ENCODE results near the gene LPCAT3.

LPCAT3 gene

GRCh38 chr12:6944381-6945186, 73.7 kb downstream of the LPCAT3 start:
- Histone ChIP-seq H2AFZ (ENCODE audit: low read length) (peak overlapping the region; percentile 85), H2BK12ac (ENCODE audit: low read length) (peak overlapping the region; percentile 75), H3K9ac (ENCODE audit: low read depth, low read length, poor library complexity) (peak overlapping the region; percentile 97), H4K91ac (ENCODE audit: low read depth, low read length, poor library complexity) (peak overlapping the region; percentile 100), H3K4ac (ENCODE audit: low read length) (peak overlapping the region; percentile 91), H2AK5ac (ENCODE audit: low read depth, low read length) (peak overlapping the region; percentile 94), H2BK120ac (ENCODE audit: low read depth, low read length) (peak overlapping the region; percentile 19), H4K8ac (ENCODE audit: low read depth, low read length) (peak overlapping the region; percentile 99), H3K4me3 (ENCODE audit: low read length in 2 of 2) (peak overlapping the region; percentile 86 to 92), H3K23ac (ENCODE audit: low read depth, low read length, poor library complexity) (peak overlapping the region; percentile 95), H3K14ac (ENCODE audit: low read length) (peak overlapping the region; percentile 79), H2BK15ac (ENCODE audit: low read length) (peak overlapping the region; percentile 26), H3K9me3 (replicated peaks in 1 of 2; ENCODE audit: control insufficient read depth in 2 of 2, insufficient read depth in 1 of 2, low read depth in 1 of 2, low read length in 2 of 2) (no peaks in the 10 kb centered on the region), H3K27me3 (ENCODE audit: control insufficient read depth in 3 of 3, insufficient read depth in 3 of 3, low read depth in 1 of 3, low read length in 3 of 3) (no peaks in the 10 kb centered on the region), H3K36me3 (replicated peaks in 1 of 2; ENCODE audit: control insufficient read depth in 2 of 2, insufficient read depth in 2 of 2, low read length in 2 of 2) (peaks cover 19 to 52% of the 10 kb centered on the region in 2 donors), H3K27ac (replicated peaks; ENCODE audit: low read length) (peak overlapping the region; percentile 92), H2BK5ac (ENCODE audit: low read length) (peak overlapping the region; percentile 95), H3K4me2 (ENCODE audit: insufficient read depth, low read length, poor library complexity, severe bottlenecking) (peak overlapping the region; percentile 98), H3K18ac (ENCODE audit: low read length) (peak overlapping the region; percentile 97), H3K79me1 (ENCODE audit: low read depth, low read length) (peaks cover 4% of the 10 kb centered on the region), H3K4me1 (ENCODE audit: control insufficient read depth in 2 of 2, insufficient read depth in 1 of 2, low read depth in 1 of 2, low read length in 2 of 2) (peaks cover 7 to 11% of the 10 kb centered on the region in 2 donors)
- WGBS, 2 donors (ENCODE audit: extremely low coverage in 2 of 2, insufficient read length in 2 of 2, insufficient replicate concordance in 1 of 2), result no CpG with 5 or more reads among the region's 48 CpGs
- DNase-seq (ENCODE audit: low spot score), result peak; percentile 86

DNA sequence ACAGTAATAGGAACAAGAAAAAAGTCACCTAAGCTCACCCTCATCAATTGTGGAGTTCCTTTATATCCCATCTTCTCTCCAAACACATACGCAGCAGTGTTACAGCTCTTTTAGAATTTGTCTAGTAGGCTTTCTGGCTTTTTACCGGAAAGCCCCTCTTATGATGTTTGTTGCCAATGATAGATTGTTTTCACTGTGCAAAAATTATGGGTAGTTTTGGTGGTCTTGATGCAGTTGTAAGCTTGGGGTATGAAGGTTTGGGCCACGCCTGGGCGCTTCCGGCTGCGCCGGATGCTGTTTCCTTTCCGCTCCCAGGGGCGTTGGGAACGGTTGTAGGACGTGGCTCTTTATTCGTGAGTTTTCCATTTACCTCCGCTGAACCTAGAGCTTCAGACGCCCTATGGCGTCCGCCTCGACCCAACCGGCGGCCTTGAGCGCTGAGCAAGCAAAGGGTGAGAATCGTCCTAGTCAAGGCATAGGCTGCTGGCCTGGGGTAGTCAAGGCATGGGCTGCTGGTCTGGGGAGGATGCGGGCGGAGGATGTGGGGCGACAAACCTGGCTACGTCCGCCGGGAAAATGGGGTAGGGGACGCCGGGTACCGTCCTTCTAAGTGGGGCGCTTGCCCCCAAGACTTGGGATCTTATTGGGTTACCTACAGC, 74.4 kb downstream of the LPCAT3 start, which contains the start of the genes C12orf57 and RNU7-1:
Gene C12orf57, plus strand, starts transcription at position 301 of the 659 bp plus-strand sequence. Its CDS starts 100 bp downstream, at position 401.
Gene RNU7-1, plus strand, starts transcription at position 95 of the 659 bp plus-strand sequence.
- no CpG with 5 or more reads among the region's 31 CpGs for WGBS, 2 donors (ENCODE audit: extremely low coverage in 2 of 2, insufficient read length in 2 of 2, insufficient replicate concordance in 1 of 2)
- H3K4me2 ChIP-seq (ENCODE audit: insufficient read depth, low read length, poor library complexity, severe bottlenecking), result peak within 1 kb of the TSS; percentile 98

GRCh38 chr12:6943389-6943721, 74.9 kb downstream of the LPCAT3 start:
- Histone ChIP-seq H3K4me2 (ENCODE audit: insufficient read depth, low read length, poor library complexity, severe bottlenecking) (peak overlapping the region; percentile 34), H3K14ac (ENCODE audit: low read length) (no peak overlapping the region), H3K4me3 (ENCODE audit: low read length in 2 of 2) (peak overlapping the region in 1 of 2 donors; percentile 86), H2BK120ac (ENCODE audit: low read depth, low read length) (no peak overlapping the region), H3K79me1 (ENCODE audit: low read depth, low read length) (peaks cover 11% of the 10 kb centered on the region), H3K27me3 (ENCODE audit: control insufficient read depth in 3 of 3, insufficient read depth in 3 of 3, low read depth in 1 of 3, low read length in 3 of 3) (no peaks in the 10 kb centered on the region), H4K8ac (ENCODE audit: low read depth, low read length) (no peak overlapping the region), H4K91ac (ENCODE audit: low read depth, low read length, poor library complexity) (no peak overlapping the region), H3K27ac (replicated peaks; ENCODE audit: low read length) (peak overlapping the region; percentile 92), H3K4me1 (ENCODE audit: control insufficient read depth in 2 of 2, insufficient read depth in 1 of 2, low read depth in 1 of 2, low read length in 2 of 2) (peaks cover 7 to 13% of the 10 kb centered on the region in 2 donors), H3K23ac (ENCODE audit: low read depth, low read length, poor library complexity) (no peak overlapping the region), H3K18ac (ENCODE audit: low read length) (peak overlapping the region; percentile 32), H3K9ac (ENCODE audit: low read depth, low read length, poor library complexity) (no peak overlapping the region), H2BK5ac (ENCODE audit: low read length) (no peak overlapping the region), H3K4ac (ENCODE audit: low read length) (no peak overlapping the region), H2BK12ac (ENCODE audit: low read length) (no peak overlapping the region), H3K36me3 (replicated peaks in 1 of 2; ENCODE audit: control insufficient read depth in 2 of 2, insufficient read depth in 2 of 2, low read length in 2 of 2) (peaks cover 29 to 64% of the 10 kb centered on the region in 2 donors), H3K9me3 (replicated peaks in 1 of 2; ENCODE audit: control insufficient read depth in 2 of 2, insufficient read depth in 1 of 2, low read depth in 1 of 2, low read length in 2 of 2) (no peaks in the 10 kb centered on the region), H2BK15ac (ENCODE audit: low read length) (no peak overlapping the region), H2AK5ac (ENCODE audit: low read depth, low read length) (peak overlapping the region; percentile 25), H2AFZ (ENCODE audit: low read length) (peak overlapping the region; percentile 16)
- DNase-seq (ENCODE audit: low spot score), result peak; percentile 89
- no CpG with 5 or more reads among the region's 13 CpGs for WGBS, 2 donors (ENCODE audit: extremely low coverage in 2 of 2, insufficient read length in 2 of 2, insufficient replicate concordance in 1 of 2)

More for the DNA sequence above, 74.4 kb downstream of the LPCAT3 start, which contains the start of the genes C12orf57 and RNU7-1:
- Histone ChIP-seq H2BK15ac (ENCODE audit: low read length) (peak within 1 kb of the TSS; percentile 26), H3K9ac (ENCODE audit: low read depth, low read length, poor library complexity) (peak within 1 kb of the TSS; percentile 97), H2BK5ac (ENCODE audit: low read length) (peak within 1 kb of the TSS; percentile 95), H3K9me3 (replicated peaks in 1 of 2; ENCODE audit: control insufficient read depth in 2 of 2, insufficient read depth in 1 of 2, low read depth in 1 of 2, low read length in 2 of 2) (no peaks in the 10 kb centered on the region), H3K27ac (replicated peaks; ENCODE audit: low read length) (peak within 1 kb of the TSS; percentile 92), H3K14ac (ENCODE audit: low read length) (peak within 1 kb of the TSS; percentile 79), H3K18ac (ENCODE audit: low read length) (peak within 1 kb of the TSS; percentile 97), H3K4me1 (ENCODE audit: control insufficient read depth in 2 of 2, insufficient read depth in 1 of 2, low read depth in 1 of 2, low read length in 2 of 2) (peaks cover 7 to 11% of the 10 kb centered on the region in 2 donors), H2AFZ (ENCODE audit: low read length) (peak within 1 kb of the TSS; percentile 85), H2AK5ac (ENCODE audit: low read depth, low read length) (peak within 1 kb of the TSS; percentile 94), H3K4me3 (ENCODE audit: low read length in 2 of 2) (peak within 1 kb of the TSS; percentile 86 to 92), H4K91ac (ENCODE audit: low read depth, low read length, poor library complexity) (peak within 1 kb of the TSS; percentile 100), H2BK12ac (ENCODE audit: low read length) (peak within 1 kb of the TSS; percentile 75), H3K79me1 (ENCODE audit: low read depth, low read length) (peaks cover 7% of the 10 kb centered on the region), H4K8ac (ENCODE audit: low read depth, low read length) (peak within 1 kb of the TSS; percentile 99), H3K27me3 (ENCODE audit: control insufficient read depth in 3 of 3, insufficient read depth in 3 of 3, low read depth in 1 of 3, low read length in 3 of 3) (no peaks in the 10 kb centered on the region), H3K23ac (ENCODE audit: low read depth, low read length, poor library complexity) (peak within 1 kb of the TSS; percentile 95), H2BK120ac (ENCODE audit: low read depth, low read length) (peak within 1 kb of the TSS; percentile 19), H3K36me3 (replicated peaks in 1 of 2; ENCODE audit: control insufficient read depth in 2 of 2, insufficient read depth in 2 of 2, low read length in 2 of 2) (peaks cover 26 to 59% of the 10 kb centered on the region in 2 donors), H3K4ac (ENCODE audit: low read length) (peak within 1 kb of the TSS; percentile 91)
- peak; percentile 76 for DNase-seq (ENCODE audit: low spot score)

DNA sequence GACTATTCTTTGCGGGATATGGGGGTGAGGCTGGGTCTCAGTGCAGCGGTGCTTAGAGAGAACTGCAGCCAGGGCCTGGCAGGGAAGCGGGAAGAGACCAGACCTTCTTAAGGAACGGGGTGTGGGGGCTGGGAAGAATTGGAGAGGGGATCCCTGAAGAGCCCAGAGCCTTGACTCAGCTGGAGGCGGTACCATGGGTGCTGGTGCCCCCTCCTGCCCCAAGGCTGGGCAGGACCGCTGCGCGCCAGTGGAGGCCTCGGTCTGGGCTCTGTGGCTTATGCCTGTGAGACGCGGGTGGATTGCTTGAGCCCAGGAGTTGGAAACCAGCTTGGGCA, 76.0 kb downstream of the LPCAT3 start:
- H3K36me3 ChIP-seq (replicated peaks in 1 of 2; ENCODE audit: control insufficient read depth in 2 of 2, insufficient read depth in 2 of 2, low read length in 2 of 2), result peaks cover 29 to 67% of the 10 kb centered on the region in 2 donors
- H3K27ac ChIP-seq (replicated peaks; ENCODE audit: low read length), result peak overlapping the region; percentile 92
- peak overlapping the region; percentile 60 for H2AK5ac ChIP-seq (ENCODE audit: low read depth, low read length)
- no peaks in the 10 kb centered on the region for H3K27me3 ChIP-seq (ENCODE audit: control insufficient read depth in 3 of 3, insufficient read depth in 3 of 3, low read depth in 1 of 3, low read length in 3 of 3)
- no peak overlapping the region for H2AFZ ChIP-seq (ENCODE audit: low read length)
- no CpG with 5 or more reads among the region's 11 CpGs for WGBS, 2 donors (ENCODE audit: extremely low coverage in 2 of 2, insufficient read length in 2 of 2, insufficient replicate concordance in 1 of 2)
- H3K79me1 ChIP-seq (ENCODE audit: low read depth, low read length), result peaks cover 12% of the 10 kb centered on the region
- no peak overlapping the region for H2BK15ac ChIP-seq (ENCODE audit: low read length)
- no peaks in the 10 kb centered on the region for H3K9me3 ChIP-seq (replicated peaks in 1 of 2; ENCODE audit: control insufficient read depth in 2 of 2, insufficient read depth in 1 of 2, low read depth in 1 of 2, low read length in 2 of 2)
- H3K18ac ChIP-seq (ENCODE audit: low read length), result peak overlapping the region; percentile 39
- H3K4me1 ChIP-seq (ENCODE audit: control insufficient read depth in 2 of 2, insufficient read depth in 1 of 2, low read depth in 1 of 2, low read length in 2 of 2), result peaks cover 11 to 17% of the 10 kb centered on the region in 2 donors
- H3K9ac ChIP-seq (ENCODE audit: low read depth, low read length, poor library complexity), result peak overlapping the region; percentile 66
- H3K14ac ChIP-seq (ENCODE audit: low read length), result no peak overlapping the region
- no peak overlapping the region for H4K91ac ChIP-seq (ENCODE audit: low read depth, low read length, poor library complexity)
- H3K4ac ChIP-seq (ENCODE audit: low read length), result no peak overlapping the region
- no peak overlapping the region for H4K8ac ChIP-seq (ENCODE audit: low read depth, low read length)
- peak overlapping the region; percentile 72 for H2BK5ac ChIP-seq (ENCODE audit: low read length)
- DNase-seq (ENCODE audit: low spot score), result no peak
- no peak overlapping the region for H3K4me2 ChIP-seq (ENCODE audit: insufficient read depth, low read length, poor library complexity, severe bottlenecking)
- no peak overlapping the region for H3K4me3 ChIP-seq (ENCODE audit: low read length in 2 of 2)
- no peak overlapping the region for H2BK12ac ChIP-seq (ENCODE audit: low read length)
- H3K23ac ChIP-seq (ENCODE audit: low read depth, low read length, poor library complexity), result no peak overlapping the region
- H2BK120ac ChIP-seq (ENCODE audit: low read depth, low read length), result no peak overlapping the region
